IPS-20b (cell line): ENCODE results near the gene ZNF618.
"Not testable (repeated sequence)": the region's sequence is repeated elsewhere in the genome, so short reads cannot be mapped to it uniquely, and the experiment has no call there.

Experiments used
- H3K27ac ChIP-seq: one replicate; pipeline ENCODE4 v1.5.1; 2013; ENCODE audit warnings: low read length
- H3K27me3 ChIP-seq: 2 replicates; pipeline ENCODE4 v1.6.1; 2013; ENCODE audit warnings: mild to moderate bottlenecking, low read length, inconsistent platforms; ENCODE audit not compliant: insufficient read depth
- H3K36me3 ChIP-seq: 2 replicates; pipeline ENCODE4 v1.6.1; 2013; ENCODE audit warnings: low read depth, mild to moderate bottlenecking, inconsistent platforms, low read length, moderate library complexity; ENCODE audit not compliant: insufficient read depth
- H3K4me1 ChIP-seq: 2 replicates; pipeline ENCODE4 v1.6.1; 2013; ENCODE audit warnings: mild to moderate bottlenecking, control low read depth, inconsistent platforms, low read length, moderate library complexity; ENCODE audit not compliant: insufficient read depth
- H3K4me3 ChIP-seq: 2 replicates; pipeline ENCODE4 v1.5.1; 2013; ENCODE audit warnings: mild to moderate bottlenecking, low read length, inconsistent platforms
- H3K9ac ChIP-seq: 2 replicates; pipeline ENCODE4 v1.6.1; 2013; ENCODE audit warnings: low read depth, mild to moderate bottlenecking, inconsistent platforms, low read length, moderate library complexity
- H3K9me3 ChIP-seq: 2 replicates; pipeline ENCODE4 v1.6.1; 2013; ENCODE audit warnings: mild to moderate bottlenecking, low read depth, low read length, inconsistent platforms; ENCODE audit not compliant: insufficient read depth

ZNF618 gene

GRCh38 chr9:113992276-113992951 lies 116.3 kb downstream of the ZNF618 start:
- H3K27me3 ChIP-seq = no peaks in the 10 kb centered on the region
- no peaks in the 10 kb centered on the region for H3K4me1 ChIP-seq
- no peaks in the 10 kb centered on the region for H3K9me3 ChIP-seq
- H3K36me3 ChIP-seq = peaks cover 11% of the 10 kb centered on the region; the same call in 1 of the 2 replicates
- H3K4me3 ChIP-seq = no peak overlapping the region
- H3K9ac ChIP-seq = no peak overlapping the region
- no peak overlapping the region for H3K27ac ChIP-seq

DNA sequence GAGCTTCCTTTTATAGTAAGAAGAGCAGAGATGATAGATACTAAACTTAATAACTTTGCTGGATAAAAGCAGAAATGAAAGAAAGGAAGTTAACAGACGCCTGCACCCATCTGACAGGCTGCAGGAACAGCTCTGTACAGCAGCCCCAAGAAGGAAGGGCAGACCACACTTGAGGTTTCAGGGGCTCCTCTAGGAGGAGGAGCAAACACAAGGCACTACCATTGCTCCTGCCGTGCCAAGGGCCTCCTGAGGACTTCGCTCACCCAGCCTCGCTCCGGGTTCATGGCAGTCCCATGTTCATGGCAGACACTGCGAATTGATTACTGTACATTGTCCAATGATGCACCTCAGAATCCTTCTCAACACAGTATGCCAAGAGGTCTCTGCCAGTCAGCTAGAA lies 116.9 kb downstream of the ZNF618 start:
- Histone ChIP-seq H3K4me3 (no peak overlapping the region), H3K9me3 (no peaks in the 10 kb centered on the region), H3K27me3 (no peaks in the 10 kb centered on the region), H3K4me1 (no peaks in the 10 kb centered on the region), H3K36me3 (peaks cover 11% of the 10 kb centered on the region; the same call in 1 of the 2 replicates), H3K9ac (no peak overlapping the region), H3K27ac (no peak overlapping the region)

DNA sequence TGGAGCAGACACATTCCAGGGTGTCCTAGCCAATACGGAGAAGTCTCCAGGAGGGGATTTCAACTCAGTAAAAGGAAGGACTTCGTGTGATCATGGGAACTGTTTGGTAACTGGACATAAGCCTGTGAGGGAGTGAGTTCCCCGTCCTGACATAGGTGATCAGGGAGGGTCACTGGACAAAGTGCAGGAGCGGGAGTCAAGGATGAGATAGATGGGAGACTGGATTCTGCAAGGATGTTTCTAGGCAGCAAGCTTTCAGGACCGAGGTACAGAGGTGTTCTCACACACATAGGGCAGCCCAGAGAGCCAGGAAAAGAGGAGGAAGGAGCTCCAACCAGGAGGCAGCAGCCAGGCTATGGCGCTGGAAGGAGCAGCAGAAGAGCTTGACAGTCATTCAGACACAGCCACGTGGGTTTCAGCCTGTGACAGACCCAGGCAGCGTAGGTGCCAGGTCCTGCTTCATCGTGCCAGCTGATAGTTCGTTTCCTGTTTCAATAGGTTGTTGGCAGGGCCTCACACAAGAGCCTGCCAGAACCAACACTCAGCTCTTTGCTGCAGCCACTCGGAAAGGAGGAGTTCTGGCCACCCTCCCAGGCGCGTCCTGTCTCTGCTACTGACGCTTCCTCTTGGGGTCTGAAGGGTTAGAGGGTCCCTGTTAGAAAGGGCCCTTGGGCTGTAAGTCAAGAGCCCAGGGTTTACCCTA lies 117.9 kb downstream of the ZNF618 start:
- H3K4me1 ChIP-seq = no peaks in the 10 kb centered on the region
- no peak overlapping the region for H3K27ac ChIP-seq
- H3K27me3 ChIP-seq = no peaks in the 10 kb centered on the region

GRCh38 chr9:113995401-113995800 lies 119.3 kb downstream of the ZNF618 start:
- H3K4me3 ChIP-seq = no peak overlapping the region
- H3K4me1 ChIP-seq = no peaks in the 10 kb centered on the region
- no peak overlapping the region for H3K9ac ChIP-seq
- H3K9me3 ChIP-seq = no peaks in the 10 kb centered on the region
- H3K36me3 ChIP-seq = no peaks in the 10 kb centered on the region; the same call in 1 of the 2 replicates
- H3K27ac ChIP-seq = no peak overlapping the region
- H3K27me3 ChIP-seq = no peaks in the 10 kb centered on the region

More for the DNA sequence above, 117.9 kb downstream of the ZNF618 start:
- no peak overlapping the region for H3K4me3 ChIP-seq
- peaks cover 5% of the 10 kb centered on the region; the same call in 1 of the 2 replicates for H3K36me3 ChIP-seq
- H3K9me3 ChIP-seq = no peaks in the 10 kb centered on the region
- no peak overlapping the region for H3K9ac ChIP-seq

DNA sequence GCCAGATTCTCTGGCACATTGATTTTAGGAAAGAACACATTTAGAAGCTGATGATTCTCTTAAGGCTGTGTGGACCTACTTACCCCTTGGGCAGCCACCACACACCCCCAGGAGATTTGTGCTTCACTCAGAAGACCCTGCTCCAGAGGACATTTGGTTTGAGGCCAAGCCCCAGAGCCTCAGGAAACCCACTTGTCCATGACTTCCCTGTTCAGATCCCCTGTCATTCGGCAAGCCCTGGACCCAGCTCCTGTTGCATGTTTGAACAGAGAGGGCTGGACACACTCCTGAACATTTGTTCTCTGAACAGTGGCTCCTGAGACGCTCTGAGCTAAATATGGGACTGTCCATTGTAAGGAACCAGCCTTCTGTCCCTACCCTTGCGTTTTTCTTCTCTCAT lies 119.9 kb downstream of the ZNF618 start:
- Histone ChIP-seq H3K27me3 (no peaks in the 10 kb centered on the region), H3K9me3 (no peaks in the 10 kb centered on the region), H3K36me3 (no peaks in the 10 kb centered on the region; the same call in 1 of the 2 replicates), H3K4me1 (no peaks in the 10 kb centered on the region), H3K27ac (no peak overlapping the region), H3K4me3 (no peak overlapping the region), H3K9ac (no peak overlapping the region)

- no peak overlapping the region for H3K27ac ChIP-seq
- H3K36me3 ChIP-seq = peaks cover 4% of the 10 kb centered on the region; the same call in 1 of the 2 replicates
- no peak overlapping the region for H3K4me3 ChIP-seq
- no peaks in the 10 kb centered on the region for H3K27me3 ChIP-seq
- no peaks in the 10 kb centered on the region for H3K4me1 ChIP-seq
- no peak overlapping the region for H3K9ac ChIP-seq
- H3K9me3 ChIP-seq = no peaks in the 10 kb centered on the region
Observed at GRCh38 chr9:113996531-113997001, 120.5 kb downstream of the ZNF618 start.

GRCh38 chr9:113997064-113997463 lies 121.0 kb downstream of the ZNF618 start:
- H3K4me1 ChIP-seq, H3K9me3 ChIP-seq, H3K36me3 ChIP-seq, H3K4me3 ChIP-seq, H3K27ac ChIP-seq, H3K9ac ChIP-seq, H3K27me3 ChIP-seq: not testable (repeated sequence)

DNA sequence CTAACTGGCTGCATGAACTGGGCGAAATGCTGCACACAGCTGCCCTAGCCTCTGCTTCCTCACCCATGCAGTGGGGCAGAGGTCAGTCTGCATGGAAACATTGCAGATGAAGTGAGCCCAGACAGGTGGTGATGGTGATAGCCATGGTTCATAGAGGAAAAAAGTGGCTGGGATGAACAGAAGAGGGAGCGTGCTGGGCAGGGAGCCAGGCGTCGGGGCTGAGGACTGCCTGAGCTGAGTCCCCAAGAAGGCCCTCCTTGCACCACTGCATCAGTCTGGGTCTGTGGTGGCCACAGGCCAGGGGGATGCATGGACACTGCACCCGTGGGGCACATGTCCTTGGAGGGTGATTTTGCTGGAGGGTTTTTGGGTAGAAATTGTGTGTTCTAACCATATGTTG lies 121.5 kb downstream of the ZNF618 start:
- H3K27me3 ChIP-seq = no peaks in the 10 kb centered on the region
- H3K9me3 ChIP-seq = no peaks in the 10 kb centered on the region
- no peak overlapping the region for H3K9ac ChIP-seq
- no peak overlapping the region for H3K27ac ChIP-seq
- peaks cover 12% of the 10 kb centered on the region; the same call in 1 of the 2 replicates for H3K36me3 ChIP-seq
- no peaks in the 10 kb centered on the region for H3K4me1 ChIP-seq
- no peak overlapping the region for H3K4me3 ChIP-seq

DNA sequence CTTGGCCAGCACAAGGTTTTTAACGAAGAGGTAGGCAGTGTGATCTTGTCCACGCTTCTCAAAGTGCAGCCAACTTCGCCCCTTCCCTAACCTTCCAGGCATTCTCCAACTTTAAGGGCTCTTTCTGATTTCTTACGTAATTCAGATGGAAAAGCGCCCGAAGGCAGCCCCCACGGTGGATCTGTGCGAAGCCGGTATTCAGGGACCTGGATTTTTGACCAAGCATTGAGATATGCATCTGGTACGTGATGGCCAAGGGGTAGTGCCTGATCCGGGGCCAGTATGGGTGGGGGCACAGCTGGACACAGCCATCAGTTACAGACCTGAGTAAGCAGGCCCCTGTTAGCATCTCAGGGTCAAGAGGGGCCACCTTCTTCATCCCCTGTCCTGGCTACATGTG lies 122.0 kb downstream of the ZNF618 start:
- Histone ChIP-seq H3K36me3 (peaks cover 17% of the 10 kb centered on the region; the same call in 1 of the 2 replicates), H3K27ac (no peak overlapping the region), H3K4me1 (no peaks in the 10 kb centered on the region), H3K4me3 (no peak overlapping the region), H3K9ac (no peak overlapping the region), H3K9me3 (no peaks in the 10 kb centered on the region), H3K27me3 (no peaks in the 10 kb centered on the region)

- no peaks in the 10 kb centered on the region for H3K27me3 ChIP-seq
- no peak overlapping the region for H3K9ac ChIP-seq
- no peak overlapping the region for H3K4me3 ChIP-seq
- H3K4me1 ChIP-seq = no peaks in the 10 kb centered on the region
- no peaks in the 10 kb centered on the region for H3K9me3 ChIP-seq
- no peak overlapping the region for H3K27ac ChIP-seq
- peaks cover 20% of the 10 kb centered on the region; the same call in 1 of the 2 replicates for H3K36me3 ChIP-seq
Observed at GRCh38 chr9:113998525-113999255, 122.6 kb downstream of the ZNF618 start.

DNA sequence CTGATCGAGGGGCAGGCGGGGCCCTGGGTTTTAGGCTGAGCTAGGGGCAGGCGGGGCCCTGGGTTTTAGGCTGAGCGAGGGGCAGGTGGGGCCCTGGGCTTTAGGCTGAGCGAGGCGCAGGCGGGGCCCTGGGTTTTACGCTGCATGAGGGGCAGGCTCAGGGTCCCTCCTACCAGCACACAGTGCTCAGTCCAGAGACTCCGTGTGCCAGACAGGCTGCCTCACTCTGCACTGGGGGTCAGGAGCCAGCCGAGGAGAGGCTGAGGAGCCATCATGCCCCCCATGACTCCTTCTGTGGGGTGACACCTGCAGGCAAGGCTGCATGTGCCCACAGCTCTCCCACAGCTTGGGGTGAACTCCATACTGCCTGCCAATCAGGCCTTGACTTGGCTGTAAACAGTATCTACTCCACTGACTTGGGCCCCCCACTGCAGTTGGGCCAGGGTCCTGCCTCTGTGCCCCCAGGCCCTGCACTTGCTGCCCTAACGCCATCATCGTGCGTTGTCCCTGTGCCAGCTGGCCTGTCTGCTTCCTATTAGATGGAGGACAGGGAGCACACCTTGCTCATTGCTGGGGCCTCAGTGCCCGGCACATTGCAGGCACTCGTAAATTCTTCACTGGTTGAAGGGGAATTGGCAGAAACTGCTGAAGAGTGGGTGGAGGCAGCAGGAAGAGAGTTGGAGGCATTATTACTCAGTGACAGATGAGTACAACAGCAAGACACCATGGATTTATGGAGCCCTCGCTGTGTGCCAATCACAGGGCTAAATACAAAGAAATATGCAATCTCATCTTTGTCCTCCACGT lies 123.3 kb downstream of the ZNF618 start:
- Histone ChIP-seq H3K36me3 (peaks cover 20% of the 10 kb centered on the region; the same call in 1 of the 2 replicates), H3K4me1 (no peaks in the 10 kb centered on the region), H3K4me3 (no peak overlapping the region), H3K9me3 (no peaks in the 10 kb centered on the region), H3K27ac (no peak overlapping the region), H3K9ac (no peak overlapping the region), H3K27me3 (no peaks in the 10 kb centered on the region)
